T-helper 22 cell (primary cell): Measurements from ENCODE around the gene NLRP13.
"Not testable (repeated sequence)": the region's sequence is repeated elsewhere in the genome, so short reads cannot be mapped to it uniquely, and the experiment has no call there.

Source experiments
- DNase-seq: peaks from one replicate; pipeline ENCODE4 v3.0.0-alpha.2; 2020; ENCODE audit warnings: low read depth

NLRP13 gene

GRCh38 chr19:55931936-55932386 is at the start of gene NLRP13:
Gene NLRP13 (minus strand): TSS chr19:55932336. CDS start chr19:55932311, 25 bp downstream.
- no peak for DNase-seq

DNA sequence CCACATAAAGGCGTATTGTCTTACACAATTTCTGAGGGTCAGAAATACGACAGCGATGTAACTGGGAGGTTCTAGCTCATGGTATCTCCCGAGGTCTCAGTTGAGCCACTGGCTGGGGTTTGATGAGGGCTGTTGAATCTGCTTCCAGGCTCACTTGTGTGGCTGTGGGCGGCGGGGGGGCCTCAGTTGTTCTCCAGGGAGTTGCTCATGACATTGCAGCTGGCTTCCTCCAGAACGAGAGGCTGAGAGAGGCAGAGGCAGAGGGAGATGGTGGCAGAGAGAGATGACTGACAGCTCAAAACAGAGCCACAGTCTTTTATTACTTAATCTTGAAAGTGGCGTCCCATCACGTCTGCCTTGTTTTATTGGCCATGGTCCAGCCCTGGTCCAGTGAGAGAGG is 48.3 kb upstream of the NLRP13 start:
- no peak for DNase-seq

GRCh38 chr19:55973982-55974381 is 41.8 kb upstream of the NLRP13 start:
- no peak for DNase-seq

GRCh38 chr19:55962186-55962585 is 30.1 kb upstream of the NLRP13 start:
- no peak for DNase-seq

- DNase-seq: no peak
These were observed 28.0 kb upstream of the NLRP13 start for GRCh38 chr19:55959996-55960675.

- DNase-seq: no peak
These were observed 26.2 kb upstream of the NLRP13 start for GRCh38 chr19:55958356-55958755.

GRCh38 chr19:55956431-55956830 is 24.3 kb upstream of the NLRP13 start:
- no peak for DNase-seq

GRCh38 chr19:55950566-55950965 is 18.4 kb upstream of the NLRP13 start:
- DNase-seq: not testable (repeated sequence)

DNA sequence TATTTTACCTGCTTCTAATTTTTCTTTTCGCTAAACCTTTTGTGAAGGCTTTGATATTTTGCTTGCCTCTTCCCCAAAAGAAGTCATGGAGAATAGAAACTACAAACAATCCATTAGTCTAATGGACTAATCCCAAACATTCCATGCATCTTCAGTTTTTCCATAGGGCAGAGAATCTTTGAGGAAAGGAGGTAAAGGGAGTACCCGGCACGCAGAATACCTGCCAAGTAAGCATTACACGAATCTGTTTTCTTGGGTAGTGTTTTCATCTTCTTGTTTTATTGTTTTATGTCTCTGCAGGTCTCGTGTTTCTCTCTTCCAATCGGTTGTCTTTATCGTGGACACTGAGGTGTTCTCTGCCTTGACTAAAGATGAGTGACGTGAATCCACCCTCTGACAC is 15.4 kb upstream of the NLRP13 start, which contains the start of gene NLRP8:
Gene NLRP8, plus strand, starts transcription at position 301 of the 400 bp plus-strand sequence.
- DNase-seq: no peak

DNA sequence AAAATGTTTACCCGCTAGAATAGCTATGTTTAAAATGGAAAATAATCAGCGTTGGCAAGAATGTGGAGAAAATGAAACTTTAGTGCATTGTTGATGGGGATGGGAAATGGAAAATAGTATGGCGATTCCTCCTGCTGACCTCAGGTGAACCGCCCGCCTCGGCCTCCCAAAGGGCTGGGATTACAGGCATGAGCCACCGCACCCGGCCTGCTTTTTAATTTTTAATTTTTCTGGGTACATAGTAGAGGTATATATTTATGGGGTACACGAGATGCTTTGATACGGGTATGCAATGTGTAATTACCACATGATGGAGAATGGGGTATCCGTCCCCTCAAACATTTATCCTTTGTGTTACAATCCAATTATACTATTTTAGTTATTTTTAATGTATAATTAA is 8.2 kb upstream of the NLRP13 start:
- DNase-seq: no peak

GRCh38 chr19:55939206-55939605 is 7.1 kb upstream of the NLRP13 start:
- DNase-seq: no peak

DNA sequence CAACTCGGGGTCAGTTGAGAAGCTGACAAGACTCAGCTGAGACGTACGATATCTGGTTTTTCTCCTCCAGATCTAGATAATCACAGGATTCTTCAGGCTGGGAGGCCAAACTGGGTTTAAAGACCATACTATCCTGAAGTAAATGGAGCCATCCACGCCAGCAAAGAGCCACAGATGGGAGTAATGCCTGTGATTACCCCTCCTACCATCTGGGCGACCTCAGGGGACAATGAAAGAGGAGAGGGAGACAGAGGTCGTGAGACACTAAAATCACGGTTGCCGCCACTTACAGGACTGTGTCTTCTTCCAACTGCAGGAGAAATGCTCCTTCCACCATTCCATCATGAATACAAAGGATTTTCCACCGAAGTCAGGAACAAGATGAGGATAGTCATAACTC is 3.1 kb upstream of the NLRP13 start:
- DNase-seq: no peak

DNA sequence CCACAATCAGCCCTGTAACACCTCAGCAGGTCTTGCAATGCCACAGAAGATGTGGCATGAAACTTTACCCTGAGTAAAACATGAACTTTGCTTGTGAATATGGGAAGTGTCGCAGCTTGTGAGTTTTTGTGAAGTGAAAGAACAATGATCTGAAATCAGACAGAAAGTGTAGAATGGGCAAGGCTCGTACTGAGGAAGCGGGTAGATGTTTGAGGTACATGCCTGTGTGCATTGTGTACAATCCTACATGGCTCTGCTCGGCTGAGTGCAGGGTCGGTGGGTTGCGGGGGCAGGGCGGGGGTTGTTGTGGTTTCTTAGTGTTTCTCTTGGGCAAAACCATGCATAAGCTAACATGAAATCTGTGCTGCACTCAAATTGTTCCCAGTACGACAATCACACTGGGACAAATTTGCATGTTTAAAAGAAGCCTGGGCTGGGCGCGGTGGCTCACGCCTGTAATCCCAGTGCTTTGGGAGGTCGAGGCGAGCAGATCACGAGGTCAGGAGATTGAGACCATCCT is 1.1 kb downstream of the NLRP13 start:
- no peak for DNase-seq

GRCh38 chr19:55929258-55929657 is 2.9 kb downstream of the NLRP13 start:
- DNase-seq: not testable (repeated sequence)

GRCh38 chr19:55927991-55928390 is 4.1 kb downstream of the NLRP13 start:
- DNase-seq: no peak

GRCh38 chr19:55923556-55923955 is 8.6 kb downstream of the NLRP13 start:
- no peak for DNase-seq

- DNase-seq: no peak
These were observed 18.4 kb downstream of the NLRP13 start for GRCh38 chr19:55913643-55914268.

DNA sequence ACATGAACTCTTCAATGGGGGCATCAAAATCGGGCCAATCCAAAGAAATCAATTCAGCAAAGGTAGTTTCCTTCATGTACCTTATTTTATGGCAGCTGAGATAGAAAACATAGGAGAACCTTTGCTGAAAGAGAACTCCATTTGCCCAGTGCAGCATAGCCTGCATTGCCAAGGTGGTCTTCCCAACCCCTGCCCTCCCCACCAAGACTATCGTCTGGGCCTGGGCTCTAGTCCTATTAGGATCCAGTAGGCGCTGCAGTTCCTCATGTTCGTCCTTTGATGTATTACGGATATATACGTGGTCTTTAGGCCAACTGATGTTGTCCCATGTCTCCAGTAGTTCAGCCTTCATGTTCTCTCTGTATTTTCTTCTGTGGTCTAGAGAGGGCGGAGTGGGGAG is 19.2 kb downstream of the NLRP13 start:
- DNase-seq: no peak

GRCh38 chr19:55909801-55910200 is 22.3 kb downstream of the NLRP13 start:
- DNase-seq: no peak

- no peak for DNase-seq
These were observed 24.4 kb downstream of the NLRP13 start for GRCh38 chr19:55907746-55908145.

GRCh38 chr19:55907286-55907685 is 24.9 kb downstream of the NLRP13 start:
- DNase-seq: no peak

DNA sequence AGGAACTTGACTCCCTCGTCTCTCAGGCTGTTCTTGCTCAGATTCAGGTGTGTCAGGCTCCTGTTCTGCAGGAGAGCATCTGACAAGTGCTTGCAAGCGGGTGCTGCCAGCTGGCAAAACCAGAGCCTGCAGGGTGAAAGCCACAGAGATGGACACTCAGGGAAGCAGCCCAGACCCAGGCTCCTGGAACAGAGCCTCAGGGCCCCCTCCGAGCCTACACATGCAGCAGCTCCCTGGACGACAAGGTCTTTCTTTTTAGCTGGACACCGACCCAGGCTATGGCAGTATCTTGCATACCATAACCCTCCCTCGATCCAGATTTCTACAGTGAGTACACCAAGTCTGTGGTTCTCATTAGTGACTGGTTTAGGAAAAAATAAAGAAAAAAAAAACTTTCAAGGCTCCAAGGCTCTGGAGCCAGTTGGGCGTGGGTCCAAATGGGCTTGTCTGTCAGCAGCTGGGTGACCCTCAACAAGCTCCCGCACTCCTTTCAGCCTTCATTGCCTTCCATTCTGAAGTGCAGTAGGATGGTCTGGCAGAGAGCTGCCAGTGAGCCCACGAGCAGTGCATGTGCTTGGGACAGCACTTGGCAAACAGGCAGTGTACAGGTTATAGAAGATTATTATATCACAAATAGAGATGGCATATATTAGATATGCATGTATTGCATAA is 29.9 kb downstream of the NLRP13 start:
- DNase-seq: no peak
